HCT116 (cell line): ENCODE results near the gene LLGL2. TPM values are rescaled to one million over a fixed set of nuclear protein-coding genes. Genes with fewer than 3 reads are reported as not detected.

ENCODE experiments used
- ATAC-seq: fragments of 200-7000 bp; cut with Tn5 transposase; 2 replicates; pipeline ENCODE4 v1.9.1; 2020; ENCODE audit warnings: mild to moderate bottlenecking, moderate library complexity
- BruUV-seq: library from RNA; stranded (reverse); fragments of 400-500 nt; replicated peaks from 2 replicates; lab custom pipeline; 2021; lab: Mats Ljungman, UMichigan
- CTCF ChIA-PET: fragments of 300-600 bp; sonication (Branson Sonifier 250); formaldehyde crosslinking; loops from one replicate; lab custom pipeline; 2021; ENCODE audit warnings: antibody characterized with exemption; lab: Charles Lee
- POLR2A ChIA-PET: fragments of 300-600, 350-600 bp; sonication (Branson Sonifier 250); formaldehyde crosslinking; loops from one replicate; lab custom pipeline; 2021; ENCODE audit warnings: antibody characterized with exemption; lab: Charles Lee
- RAD21 ChIA-PET, 2 experiments: fragments of 300-600 bp; sonication (Branson Sonifier 250); formaldehyde crosslinking; loops; one replicate each; lab custom pipeline; 2023; ENCODE audit warnings: low total read pairs in 2 of 2; ENCODE audit not compliant: uncharacterized antibody in 2 of 2, unreplicated experiment in 2 of 2, low non-redundant PET in 1 of 2; lab: Charles Lee
- DNase-seq: peaks from one replicate; pipeline ENCODE4 v3.0.0-alpha.2; 2010; ENCODE audit warnings: low read depth, low spot score
- H2AFZ ChIP-seq: fragments of 200-600 bp; shearing (Covaris generic), sonication (generic); 2 replicates; pipeline ENCODE4 v1.6.1; 2017; ENCODE audit warnings: low read depth, mixed run types, mixed read lengths, antibody characterized with exemption, low read length; ENCODE audit not compliant: poor library complexity, severe bottlenecking
- H3K27ac ChIP-seq: 2 replicates; pipeline ENCODE4 v1.5.1; 2012; ENCODE audit warnings: low read depth, low read length
- H3K27me3 ChIP-seq: fragments of 200-600 bp; sonication (generic); 2 replicates; pipeline ENCODE4 v1.6.1; 2016; ENCODE audit warnings: mixed run types, low read length, mixed read lengths; ENCODE audit not compliant: insufficient read depth
- H3K36me3 ChIP-seq, 2 experiments: fragments of 200-500 bp in 1 of 2; fragments of 200-600 bp in 1 of 2; sonication (Bioruptor generic) in 1 of 2; sonication (generic) in 1 of 2; 2 replicates each; pipeline versions ENCODE4 v1.5.1 to v1.6.1; 2014 to 2016; ENCODE audit warnings: low read length in 2 of 2, inconsistent platforms in 1 of 2, mixed read lengths in 1 of 2, mixed run types in 1 of 2; ENCODE audit not compliant: insufficient read depth in 2 of 2, control insufficient read depth in 1 of 2
- H3K4me1 ChIP-seq, 2 experiments: fragments of 200-600 bp in 1 of 2; sonication (generic) in 1 of 2; 2 replicates each; pipeline versions ENCODE4 v1.5.1 to v1.6.1; 2012 to 2017; ENCODE audit warnings: low read length in 2 of 2, inconsistent platforms in 1 of 2, mild to moderate bottlenecking in 1 of 2, mixed read lengths in 1 of 2, mixed run types in 1 of 2, moderate library complexity in 1 of 2; ENCODE audit not compliant: insufficient read depth in 2 of 2, control insufficient read depth in 1 of 2
- H3K4me2 ChIP-seq: fragments of 200-600 bp; sonication (generic); 2 replicates; pipeline ENCODE4 v1.6.1; 2017; ENCODE audit warnings: mixed run types, low read length, mixed read lengths
- H3K4me3 ChIP-seq, 2 experiments: fragments of 200-600 bp in 1 of 2; sonication (generic) in 1 of 2; replicated peaks in 1 of 2; 2 replicates each; pipeline ENCODE4 v1.5.1; 2011 to 2016; ENCODE audit warnings: low read length in 2 of 2, control low read depth in 1 of 2, low read depth in 1 of 2, mild to moderate bottlenecking in 1 of 2, mixed read lengths in 1 of 2, mixed run types in 1 of 2
- H3K79me2 ChIP-seq: fragments of 200-600 bp; sonication (generic); 2 replicates; pipeline ENCODE4 v1.6.1; 2017; ENCODE audit warnings: mild to moderate bottlenecking, mixed run types, low read length, moderate library complexity, mixed read lengths; ENCODE audit not compliant: insufficient read depth
- H3K9ac ChIP-seq: fragments of 200-600 bp; sonication (generic); 2 replicates; pipeline ENCODE4 v1.6.1; 2016; ENCODE audit warnings: low read length, mixed read lengths
- H3K9me2 ChIP-seq: fragments of 200-600 bp; sonication (generic), shearing (Covaris generic); 2 replicates; pipeline ENCODE4 v1.6.1; 2017; ENCODE audit warnings: mixed run types, mild to moderate bottlenecking, moderate library complexity; ENCODE audit not compliant: insufficient read depth
- H3K9me3 ChIP-seq, 2 experiments: fragments of 200-500 bp in 1 of 2; fragments of 200-600 bp in 1 of 2; sonication (Bioruptor generic) in 1 of 2; sonication (generic) in 1 of 2; 2 replicates each; pipeline ENCODE4 v1.6.1; 2014 to 2017; ENCODE audit warnings: low read length in 2 of 2, mixed read lengths in 2 of 2, inconsistent platforms in 1 of 2, low read depth in 1 of 2, mild to moderate bottlenecking in 1 of 2, mixed run types in 1 of 2, moderate library complexity in 1 of 2; ENCODE audit not compliant: control insufficient read depth in 1 of 2, insufficient read depth in 1 of 2
- H4K20me1 ChIP-seq: fragments of 200-600 bp; sonication (generic), shearing (Covaris generic); 2 replicates; pipeline ENCODE4 v1.6.1; 2017; ENCODE audit warnings: mixed run types, mild to moderate bottlenecking, moderate library complexity; ENCODE audit not compliant: insufficient read depth
- ATF3 ChIP-seq: IDR thresholded peaks from 2 replicates; pipeline ENCODE4 v1.6.1; 2012
- CBX3 ChIP-seq: IDR thresholded peaks from 2 replicates; pipeline ENCODE4 v1.6.1; 2012; ENCODE audit warnings: low read depth
- CEBPB ChIP-seq: IDR thresholded peaks from 2 replicates; pipeline ENCODE4 v1.6.1; 2012; ENCODE audit warnings: low read depth
- CTCF ChIP-seq, 3 experiments: fragments of 200-600 bp in 1 of 3; sonication (generic) in 1 of 3; IDR thresholded peaks in 2 of 3; conservative IDR thresholded peaks in 1 of 3; 2 replicates each; pipeline ENCODE4 v1.5.1; 2012 to 2017; ENCODE audit warnings: low read depth in 2 of 3, low read length in 2 of 3, antibody characterized with exemption in 1 of 3, borderline replicate concordance in 1 of 3, control low read depth in 1 of 3, mild to moderate bottlenecking in 1 of 3, mixed read lengths in 1 of 3, mixed run types in 1 of 3, moderate library complexity in 1 of 3; ENCODE audit not compliant: insufficient read depth in 1 of 3
- EGR1 ChIP-seq: IDR thresholded peaks from 2 replicates; pipeline ENCODE4 v1.6.1; 2012; ENCODE audit warnings: low read depth
- EZH2 ChIP-seq: fragments of 200-600 bp; sonication (generic); IDR thresholded peaks from 2 replicates; pipeline ENCODE4 v1.6.1; 2017; ENCODE audit warnings: antibody characterized with exemption, mixed run types
- EZH2phosphoT487 ChIP-seq: fragments of 200-600 bp; IDR thresholded peaks from 2 replicates; pipeline ENCODE4 v1.6.1; 2018; ENCODE audit warnings: antibody characterized with exemption, borderline replicate concordance
- FOSL1 ChIP-seq: IDR thresholded peaks from 2 replicates; pipeline ENCODE4 v1.6.1; 2012; ENCODE audit warnings: low read depth
- JUND ChIP-seq: IDR thresholded peaks from 2 replicates; pipeline ENCODE4 v1.6.1; 2012
- MAX ChIP-seq: IDR thresholded peaks from 2 replicates; pipeline ENCODE4 v1.6.1; 2012
- POLR2A ChIP-seq: IDR thresholded peaks from 2 replicates; pipeline ENCODE4 v1.7.0; 2011; ENCODE audit warnings: borderline replicate concordance; ENCODE audit not compliant: insufficient read depth, insufficient read length; ENCODE audit errors: extremely low read depth
- RAD21 ChIP-seq: IDR thresholded peaks from 2 replicates; pipeline ENCODE4 v1.6.1; 2012; ENCODE audit warnings: low read depth, mild to moderate bottlenecking
- SIN3A ChIP-seq: IDR thresholded peaks from 2 replicates; pipeline ENCODE4 v1.6.1; 2012; ENCODE audit warnings: low read depth
- SRF ChIP-seq: IDR thresholded peaks from 2 replicates; pipeline ENCODE4 v1.6.1; 2012; ENCODE audit warnings: low read depth
- TCF7L2 ChIP-seq: IDR thresholded peaks from 2 replicates; pipeline ENCODE4 v1.7.0; 2011; ENCODE audit warnings: borderline replicate concordance, inconsistent platforms; ENCODE audit not compliant: insufficient read depth, insufficient read length; ENCODE audit errors: extremely low read depth
- ZBTB33 ChIP-seq: IDR thresholded peaks from 2 replicates; pipeline ENCODE4 v1.6.1; 2011; ENCODE audit warnings: mild to moderate bottlenecking, low read length, moderate library complexity; ENCODE audit not compliant: insufficient replicate concordance; ENCODE audit errors: extremely low read depth
- ZFX ChIP-seq: fragments of 450-650 bp; IDR thresholded peaks from 2 replicates; pipeline ENCODE4 v1.6.1; 2017
- ZNF274 ChIP-seq: fragments of 200-500 bp; sonication (Bioruptor generic); IDR thresholded peaks from 2 replicates; pipeline ENCODE4 v1.6.1; 2014; ENCODE audit warnings: mild to moderate bottlenecking, low read depth, low read length, inconsistent platforms
- intact Hi-C: fragments of 100-400 bp; cut with micrococcal nuclease; formaldehyde crosslinking; loops from 2 replicates; pipeline ENCODE4 v1.10.0; 2022
- total RNA-seq: library from RNA; stranded (reverse); gene quantifications from one replicate; pipeline ENCODE4 v1.2.1, GENCODE V29; 2021; ENCODE audit not compliant: unreplicated experiment

Gene LLGL2
- total RNA-seq, 1 experiment from 2014 or later, result 209 TPM

- H3K79me2 ChIP-seq, result no peaks in the 10 kb centered on the region
- CTCF ChIA-PET, result no interaction called here
- ATAC-seq (no peak), DNase-seq (no peak)
- H3K4me1 ChIP-seq, result no peaks in the 10 kb centered on the region
- RAD21 ChIA-PET, result no interaction called here
- no peak overlapping the region; the same call in 1 of the 2 replicates for H3K27ac ChIP-seq
- peaks cover 18 to 22% of the 10 kb centered on the region in 2 experiments; a peak in 3 of 4 replicates for H3K36me3 ChIP-seq
- no peaks in the 10 kb centered on the region for H3K27me3 ChIP-seq
- BruUV-seq, result no TSS peak
- TF ChIP-seq FOSL1, result no peak
- no peak for TF ChIP-seq ATF3
- TF ChIP-seq POLR2A, result no peak
- TF ChIP-seq RAD21, result no peak
- no peak for TF ChIP-seq SRF
- TF ChIP-seq ZNF274, result no peak
- TF ChIP-seq EGR1, result no peak
- TF ChIP-seq CBX3, result no peak
- no peak for TF ChIP-seq ZFX
- TF ChIP-seq CEBPB, result no peak
- no peak for TF ChIP-seq TCF7L2
- TF ChIP-seq CTCF (IDR thresholded peaks at IDR 0.05 in 2 of 3, conservative IDR thresholded peaks at IDR 0.05 in 1 of 3; ENCODE audit: borderline replicate concordance in 1 of 3, insufficient read depth in 1 of 3, low read depth in 2 of 3, low read length in 2 of 3), result no peak
- TF ChIP-seq EZH2phosphoT487, result no peak
- TF ChIP-seq MAX, result no peak
- no peak for TF ChIP-seq EZH2
- TF ChIP-seq ZBTB33, result no peak
- TF ChIP-seq JUND, result no peak
- TF ChIP-seq SIN3A, result no peak
- no peak overlapping the region for H2AFZ ChIP-seq
- POLR2A ChIA-PET, result no interaction called here
- H3K9ac ChIP-seq, result no peak overlapping the region
- H3K9me2 ChIP-seq, result no peaks in the 10 kb centered on the region
- intact Hi-C loops, result no loop called here
- no peak overlapping the region for H3K4me2 ChIP-seq
- H3K9me3 ChIP-seq, result no peaks in the 10 kb centered on the region
- no peaks in the 10 kb centered on the region for H4K20me1 ChIP-seq
- no peak overlapping the region for H3K4me3 ChIP-seq
These were observed 24.0 kb upstream of the LLGL2 start for GRCh38 chr17:75501378-75502071.
